Daoy (cell line): ENCODE data around the gene ZBTB43. TPM values are rescaled to one million over a fixed set of nuclear protein-coding genes. Genes with fewer than 3 reads are reported as not detected.

Experiments
- DNase-seq: peaks from one replicate; pipeline ENCODE4 v3.0.0-alpha.2; 2015; ENCODE audit warnings: low read depth
- total RNA-seq: library from RNA; depleted of rRNA; stranded (reverse); fragments of >200 nt; shearing (Covaris generic); gene quantifications from 2 replicates; pipeline ENCODE4 v1.2.3, GENCODE V29; 2014

ZBTB43 gene
- total RNA-seq, 1 experiment from 2014 or later: 8.7 TPM

- no peak for DNase-seq
Observed at GRCh38 chr9:126857261-126857960, 52.6 kb downstream of the ZBTB43 start.

GRCh38 chr9:126859111-126859510 is 54.3 kb downstream of the ZBTB43 start:
- DNase-seq: no peak

GRCh38 chr9:126860077-126860756 is 55.4 kb downstream of the ZBTB43 start, which contains the start of gene ZBTB34:
ZBTB34 (plus strand) TSS chr9:126860639; CDS start chr9:126879400, 18,761 bp downstream.
- peak; percentile 77 for DNase-seq

- DNase-seq: peak; percentile 40
Observed at GRCh38 chr9:126860757-126861466, 56.1 kb downstream of the ZBTB43 start.

- no peak for DNase-seq
Observed at GRCh38 chr9:126861707-126862103, 56.9 kb downstream of the ZBTB43 start.

GRCh38 chr9:126862104-126862761 is 57.4 kb downstream of the ZBTB43 start:
- no peak for DNase-seq

- no peak for DNase-seq
Observed at GRCh38 chr9:126864771-126865170, 59.9 kb downstream of the ZBTB43 start.

GRCh38 chr9:126869368-126869767 is 64.5 kb downstream of the ZBTB43 start:
- DNase-seq: peak; percentile 43

GRCh38 chr9:126872516-126872915 is 67.7 kb downstream of the ZBTB43 start:
- no peak for DNase-seq

GRCh38 chr9:126874546-126875314 is 69.9 kb downstream of the ZBTB43 start:
- no peak for DNase-seq

GRCh38 chr9:126875756-126876510 is 71.1 kb downstream of the ZBTB43 start:
- no peak for DNase-seq

GRCh38 chr9:126876531-126876930 is 71.7 kb downstream of the ZBTB43 start:
- DNase-seq: no peak

GRCh38 chr9:126877418-126877817 is 72.6 kb downstream of the ZBTB43 start:
- DNase-seq: no peak

- DNase-seq: no peak
Observed at GRCh38 chr9:126879288-126879687, 74.4 kb downstream of the ZBTB43 start.

- no peak for DNase-seq
Observed at GRCh38 chr9:126880226-126880946, 75.5 kb downstream of the ZBTB43 start.

- no peak for DNase-seq
Observed at GRCh38 chr9:126880947-126881332, 76.1 kb downstream of the ZBTB43 start.

GRCh38 chr9:126882746-126883145 is 77.9 kb downstream of the ZBTB43 start:
- DNase-seq: no peak

- no peak for DNase-seq
Observed at GRCh38 chr9:126883636-126884035, 78.8 kb downstream of the ZBTB43 start.

GRCh38 chr9:126885131-126885641 is 80.3 kb downstream of the ZBTB43 start:
- DNase-seq: no peak
